GM21528 (cell line): ENCODE measurements around the gene TEX26.

Experiments used
- ATAC-seq: cut with Tn5 transposase; IDR thresholded peaks from one replicate; pipeline ENCODE4 v1.9.1; 2021; ENCODE audit warnings: mild to moderate bottlenecking, moderate library complexity; ENCODE audit not compliant: unreplicated experiment, low FRiP score

Gene TEX26

DNA sequence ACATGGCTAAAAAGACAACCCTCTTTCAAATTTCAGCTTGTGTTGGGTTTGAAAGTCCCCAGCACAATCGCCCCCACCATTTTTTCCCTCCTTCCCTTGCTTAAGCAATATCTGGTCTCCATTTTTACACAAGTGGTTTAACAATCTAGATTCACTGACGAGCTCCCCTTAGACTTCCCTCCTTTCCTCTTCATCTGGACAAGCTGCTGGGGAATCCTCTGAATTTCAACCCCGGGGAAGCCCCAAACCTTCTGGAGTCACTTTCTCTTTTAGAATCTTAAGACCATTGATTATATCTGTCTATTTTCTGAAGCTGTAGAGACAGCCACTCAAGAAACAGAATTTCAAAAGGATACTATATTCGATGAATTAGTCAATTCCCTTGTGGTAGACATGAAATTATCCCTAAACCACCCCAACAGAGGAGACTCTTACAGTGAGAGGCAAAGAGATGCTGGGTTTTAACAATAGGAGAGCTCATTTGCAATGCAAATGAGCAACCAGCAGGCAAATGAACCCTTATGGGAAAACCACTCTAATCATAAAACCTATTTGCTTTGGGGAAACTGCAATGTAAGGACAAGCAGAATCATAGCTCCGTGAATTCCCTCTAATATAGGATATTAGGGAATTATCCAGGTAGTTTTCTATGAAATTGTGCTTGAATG is 78.9 kb downstream of the TEX26 start:
- ATAC-seq, result no peak

DNA sequence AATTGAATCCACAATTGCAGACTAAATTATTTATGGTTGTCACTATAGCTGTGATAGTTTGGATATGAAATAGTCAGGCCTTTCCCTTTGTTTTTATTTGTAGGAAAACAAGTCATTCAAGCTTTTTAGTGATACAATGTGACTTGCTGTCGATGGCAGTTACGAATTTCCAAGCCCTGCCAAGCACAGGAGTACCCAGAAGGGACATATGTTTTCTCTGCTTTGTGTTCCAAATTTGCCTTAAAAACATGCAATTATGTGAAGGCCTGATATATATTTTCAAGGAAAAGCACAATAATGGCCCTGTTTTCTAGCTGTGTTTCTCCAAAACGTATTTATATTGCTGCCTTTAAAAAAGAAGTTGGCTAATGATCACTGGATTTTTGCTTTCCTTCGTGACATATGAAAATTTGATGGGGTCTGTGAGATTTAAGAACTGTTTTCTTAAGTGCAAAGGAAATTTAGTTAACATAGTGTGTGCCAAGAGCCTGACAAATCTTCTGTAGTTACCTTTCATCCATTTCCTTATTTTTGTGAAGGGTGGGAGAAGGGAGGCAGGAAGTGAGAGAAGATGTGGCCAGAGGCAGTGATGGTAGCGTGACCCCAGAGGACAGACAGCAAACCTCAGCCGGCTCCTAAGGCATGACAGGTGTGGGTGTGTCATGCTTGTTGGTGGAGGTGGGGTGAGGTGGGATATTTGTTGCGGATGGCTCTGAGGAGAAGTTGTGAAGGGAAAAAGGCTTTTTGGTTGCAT is 79.6 kb downstream of the TEX26 start:
- ATAC-seq, result no peak

- ATAC-seq, result no peak
Measured at GRCh38 chr13:31012655-31013024, 80.2 kb downstream of the TEX26 start.

DNA sequence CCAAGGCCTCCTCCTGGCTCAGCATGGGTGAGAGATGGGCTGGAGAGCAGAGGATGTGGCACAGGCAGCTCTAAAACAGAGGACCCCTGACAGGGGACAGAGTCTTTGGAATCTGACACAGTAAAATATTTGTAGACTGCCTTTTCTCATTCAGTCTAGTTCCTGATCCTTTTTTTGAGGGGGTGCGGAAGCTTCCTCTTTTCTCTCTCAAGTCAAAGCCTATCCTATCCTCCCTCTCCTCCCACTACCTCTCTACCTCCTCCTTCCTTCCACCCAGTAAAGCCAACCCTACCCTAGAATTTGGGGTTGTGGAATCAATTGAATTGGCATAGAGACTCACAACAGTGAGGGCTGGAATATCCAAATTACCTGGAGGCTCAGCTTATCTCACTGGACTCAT is 82.0 kb downstream of the TEX26 start:
- no peak for ATAC-seq

- no peak for ATAC-seq
Measured at GRCh38 chr13:31015199-31015598, 82.7 kb downstream of the TEX26 start.

GRCh38 chr13:31016342-31017325 is 84.2 kb downstream of the TEX26 start:
- no peak for ATAC-seq

DNA sequence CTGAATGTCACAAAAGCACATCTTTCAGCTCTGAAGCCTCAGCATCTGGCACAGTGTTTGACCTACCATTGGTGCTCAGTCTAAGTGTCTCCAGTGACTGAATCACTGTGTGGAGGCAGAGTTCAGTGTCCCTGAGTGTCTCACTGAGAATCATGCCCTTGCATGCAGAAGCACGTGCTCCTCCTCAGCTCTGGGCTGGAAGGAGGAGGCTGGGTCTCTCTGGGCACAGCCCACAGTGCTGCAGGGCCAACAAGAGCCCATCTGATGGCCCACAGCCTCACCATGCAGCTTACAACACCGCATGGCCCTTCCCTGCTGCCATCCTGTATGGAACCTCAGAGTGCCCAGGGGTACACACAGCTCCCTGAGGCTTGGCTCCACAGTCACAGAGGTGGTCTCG is 86.1 kb downstream of the TEX26 start:
- no peak for ATAC-seq

- ATAC-seq, result no peak
Measured at GRCh38 chr13:31020996-31021395, 88.5 kb downstream of the TEX26 start.

DNA sequence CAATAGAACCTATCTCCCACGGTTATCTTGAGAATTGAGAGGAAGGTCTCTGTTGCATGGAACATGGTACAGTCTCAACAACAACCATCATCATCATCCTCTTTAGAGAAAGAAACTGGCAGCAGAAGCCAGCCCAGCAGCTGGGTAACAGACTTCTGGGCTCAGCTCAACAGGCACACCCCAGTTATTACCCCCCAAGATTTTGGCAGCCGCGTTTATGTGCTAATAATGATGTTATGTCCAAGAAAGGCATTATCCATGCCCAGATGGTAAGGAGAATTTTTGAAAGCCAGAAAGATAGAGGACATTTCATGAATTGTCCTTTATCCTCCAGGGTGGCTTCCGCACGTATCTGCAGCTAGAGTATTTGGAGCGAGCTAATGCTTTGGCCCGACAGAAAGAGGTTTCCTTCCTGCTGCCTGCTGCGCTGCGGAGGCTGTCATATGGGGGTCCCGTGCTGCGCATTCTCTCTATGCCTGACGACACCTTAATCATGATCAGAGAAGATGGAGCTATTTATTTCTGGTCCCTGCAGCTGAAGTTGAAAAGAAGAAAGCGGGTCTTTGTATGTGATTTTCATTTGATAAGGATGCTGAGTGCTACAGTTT is 89.9 kb downstream of the TEX26 start:
- no peak for ATAC-seq

GRCh38 chr13:31022928-31023530 is 90.6 kb downstream of the TEX26 start:
- ATAC-seq, result no peak
